HCT116 (cell line): Measurements from ENCODE around the gene RSPO1. TPM values are rescaled to one million over a fixed set of nuclear protein-coding genes. Genes with fewer than 3 reads are reported as not detected.

Experiments used
- ATAC-seq: fragments of 200-7000 bp; cut with Tn5 transposase; 2 replicates; pipeline ENCODE4 v1.9.1; 2020; ENCODE audit warnings: mild to moderate bottlenecking, moderate library complexity
- BruUV-seq: library from RNA; stranded (reverse); fragments of 400-500 nt; replicated peaks from 2 replicates; lab custom pipeline; 2021; lab: Mats Ljungman, UMichigan
- CTCF ChIA-PET: fragments of 300-600 bp; sonication (Branson Sonifier 250); formaldehyde crosslinking; loops from one replicate; lab custom pipeline; 2021; ENCODE audit warnings: antibody characterized with exemption; lab: Charles Lee
- POLR2A ChIA-PET: fragments of 300-600, 350-600 bp; sonication (Branson Sonifier 250); formaldehyde crosslinking; loops from one replicate; lab custom pipeline; 2021; ENCODE audit warnings: antibody characterized with exemption; lab: Charles Lee
- RAD21 ChIA-PET, 2 experiments: fragments of 300-600 bp; sonication (Branson Sonifier 250); formaldehyde crosslinking; loops; one replicate each; lab custom pipeline; 2023; ENCODE audit warnings: low total read pairs in 2 of 2; ENCODE audit not compliant: uncharacterized antibody in 2 of 2, unreplicated experiment in 2 of 2, low non-redundant PET in 1 of 2; lab: Charles Lee
- DNase-seq: peaks from one replicate; pipeline ENCODE4 v3.0.0-alpha.2; 2010; ENCODE audit warnings: low read depth, low spot score
- H2AFZ ChIP-seq: fragments of 200-600 bp; shearing (Covaris generic), sonication (generic); 2 replicates; pipeline ENCODE4 v1.6.1; 2017; ENCODE audit warnings: low read depth, mixed run types, mixed read lengths, antibody characterized with exemption, low read length; ENCODE audit not compliant: poor library complexity, severe bottlenecking
- H3K27ac ChIP-seq: 2 replicates; pipeline ENCODE4 v1.5.1; 2012; ENCODE audit warnings: low read depth, low read length
- H3K27me3 ChIP-seq: fragments of 200-600 bp; sonication (generic); 2 replicates; pipeline ENCODE4 v1.6.1; 2016; ENCODE audit warnings: mixed run types, low read length, mixed read lengths; ENCODE audit not compliant: insufficient read depth
- H3K36me3 ChIP-seq, 2 experiments: fragments of 200-500 bp in 1 of 2; fragments of 200-600 bp in 1 of 2; sonication (Bioruptor generic) in 1 of 2; sonication (generic) in 1 of 2; 2 replicates each; pipeline versions ENCODE4 v1.5.1 to v1.6.1; 2014 to 2016; ENCODE audit warnings: low read length in 2 of 2, inconsistent platforms in 1 of 2, mixed read lengths in 1 of 2, mixed run types in 1 of 2; ENCODE audit not compliant: insufficient read depth in 2 of 2, control insufficient read depth in 1 of 2
- H3K4me1 ChIP-seq, 2 experiments: fragments of 200-600 bp in 1 of 2; sonication (generic) in 1 of 2; 2 replicates each; pipeline versions ENCODE4 v1.5.1 to v1.6.1; 2012 to 2017; ENCODE audit warnings: low read length in 2 of 2, inconsistent platforms in 1 of 2, mild to moderate bottlenecking in 1 of 2, mixed read lengths in 1 of 2, mixed run types in 1 of 2, moderate library complexity in 1 of 2; ENCODE audit not compliant: insufficient read depth in 2 of 2, control insufficient read depth in 1 of 2
- H3K4me2 ChIP-seq: fragments of 200-600 bp; sonication (generic); 2 replicates; pipeline ENCODE4 v1.6.1; 2017; ENCODE audit warnings: mixed run types, low read length, mixed read lengths
- H3K4me3 ChIP-seq, 2 experiments: fragments of 200-600 bp in 1 of 2; sonication (generic) in 1 of 2; replicated peaks in 1 of 2; 2 replicates each; pipeline ENCODE4 v1.5.1; 2011 to 2016; ENCODE audit warnings: low read length in 2 of 2, control low read depth in 1 of 2, low read depth in 1 of 2, mild to moderate bottlenecking in 1 of 2, mixed read lengths in 1 of 2, mixed run types in 1 of 2
- H3K79me2 ChIP-seq: fragments of 200-600 bp; sonication (generic); 2 replicates; pipeline ENCODE4 v1.6.1; 2017; ENCODE audit warnings: mild to moderate bottlenecking, mixed run types, low read length, moderate library complexity, mixed read lengths; ENCODE audit not compliant: insufficient read depth
- H3K9ac ChIP-seq: fragments of 200-600 bp; sonication (generic); 2 replicates; pipeline ENCODE4 v1.6.1; 2016; ENCODE audit warnings: low read length, mixed read lengths
- H3K9me2 ChIP-seq: fragments of 200-600 bp; sonication (generic), shearing (Covaris generic); 2 replicates; pipeline ENCODE4 v1.6.1; 2017; ENCODE audit warnings: mixed run types, mild to moderate bottlenecking, moderate library complexity; ENCODE audit not compliant: insufficient read depth
- H3K9me3 ChIP-seq, 2 experiments: fragments of 200-500 bp in 1 of 2; fragments of 200-600 bp in 1 of 2; sonication (Bioruptor generic) in 1 of 2; sonication (generic) in 1 of 2; 2 replicates each; pipeline ENCODE4 v1.6.1; 2014 to 2017; ENCODE audit warnings: low read length in 2 of 2, mixed read lengths in 2 of 2, inconsistent platforms in 1 of 2, low read depth in 1 of 2, mild to moderate bottlenecking in 1 of 2, mixed run types in 1 of 2, moderate library complexity in 1 of 2; ENCODE audit not compliant: control insufficient read depth in 1 of 2, insufficient read depth in 1 of 2
- H4K20me1 ChIP-seq: fragments of 200-600 bp; sonication (generic), shearing (Covaris generic); 2 replicates; pipeline ENCODE4 v1.6.1; 2017; ENCODE audit warnings: mixed run types, mild to moderate bottlenecking, moderate library complexity; ENCODE audit not compliant: insufficient read depth
- ELF1 ChIP-seq: IDR thresholded peaks from 2 replicates; pipeline ENCODE4 v1.6.1; 2012; ENCODE audit warnings: low read depth, borderline replicate concordance
- EZH2 ChIP-seq: fragments of 200-600 bp; sonication (generic); IDR thresholded peaks from 2 replicates; pipeline ENCODE4 v1.6.1; 2017; ENCODE audit warnings: antibody characterized with exemption, mixed run types
- EZH2phosphoT487 ChIP-seq: fragments of 200-600 bp; IDR thresholded peaks from 2 replicates; pipeline ENCODE4 v1.6.1; 2018; ENCODE audit warnings: antibody characterized with exemption, borderline replicate concordance
- RAD21 ChIP-seq: IDR thresholded peaks from 2 replicates; pipeline ENCODE4 v1.6.1; 2012; ENCODE audit warnings: low read depth, mild to moderate bottlenecking
- SIN3A ChIP-seq: IDR thresholded peaks from 2 replicates; pipeline ENCODE4 v1.6.1; 2012; ENCODE audit warnings: low read depth
- SP1 ChIP-seq: IDR thresholded peaks from 2 replicates; pipeline ENCODE4 v1.6.1; 2012; ENCODE audit warnings: low read depth
- SRF ChIP-seq: IDR thresholded peaks from 2 replicates; pipeline ENCODE4 v1.6.1; 2012; ENCODE audit warnings: low read depth
- TCF7L2 ChIP-seq: IDR thresholded peaks from 2 replicates; pipeline ENCODE4 v1.7.0; 2011; ENCODE audit warnings: borderline replicate concordance, inconsistent platforms; ENCODE audit not compliant: insufficient read depth, insufficient read length; ENCODE audit errors: extremely low read depth
- intact Hi-C: fragments of 100-400 bp; cut with micrococcal nuclease; formaldehyde crosslinking; loops from 2 replicates; pipeline ENCODE4 v1.10.0; 2022
- total RNA-seq: library from RNA; stranded (reverse); gene quantifications from one replicate; pipeline ENCODE4 v1.2.1, GENCODE V29; 2021; ENCODE audit not compliant: unreplicated experiment
- TF ChIP-seq, protein P1 (sequence below): IDR thresholded peaks from 2 replicates; pipeline ENCODE4 v1.6.1; 2012; ENCODE audit warnings: low read depth
- TF ChIP-seq, protein P2 (sequence below): IDR thresholded peaks from 2 replicates; pipeline ENCODE4 v1.6.1; 2012
- TF ChIP-seq, protein P3 (sequence below): IDR thresholded peaks from 2 replicates; pipeline ENCODE4 v1.6.1; 2012

The RSPO1 gene
- total RNA-seq, 1 experiment from 2014 or later = 0.15 TPM

DNA sequence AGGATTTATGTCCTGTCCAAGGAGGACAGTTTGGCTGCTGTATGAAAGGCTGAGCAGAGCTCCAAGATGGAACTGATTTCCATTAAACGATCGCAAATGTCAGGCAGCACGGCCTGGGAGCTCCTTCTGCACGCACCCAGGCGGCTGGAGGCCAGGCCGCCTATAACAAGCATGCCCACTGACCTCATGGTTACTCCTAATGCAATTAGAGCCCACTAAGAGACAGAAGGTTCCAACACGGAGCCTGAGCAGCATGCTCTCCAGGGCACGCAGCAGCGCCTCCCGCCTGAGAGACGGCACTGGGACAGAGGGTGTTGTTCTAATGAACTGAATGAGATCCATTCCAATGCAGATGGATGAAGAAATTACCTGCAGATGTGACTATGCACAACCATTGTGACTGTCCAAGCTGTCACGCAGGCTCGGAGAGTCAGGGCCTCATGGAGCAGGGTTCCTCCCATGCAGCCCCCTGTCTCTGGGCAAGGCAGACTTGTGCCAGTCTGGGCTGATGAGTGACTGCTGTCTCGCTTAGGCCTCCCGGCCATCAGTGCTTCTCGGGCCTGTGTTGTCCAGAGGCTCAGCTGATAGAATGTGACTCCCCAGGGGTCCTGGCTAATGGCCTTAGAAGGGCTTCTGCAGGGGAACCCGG lies 32.5 kb upstream of the RSPO1 start (continued):
- TF ChIP-seq, protein P1, sequence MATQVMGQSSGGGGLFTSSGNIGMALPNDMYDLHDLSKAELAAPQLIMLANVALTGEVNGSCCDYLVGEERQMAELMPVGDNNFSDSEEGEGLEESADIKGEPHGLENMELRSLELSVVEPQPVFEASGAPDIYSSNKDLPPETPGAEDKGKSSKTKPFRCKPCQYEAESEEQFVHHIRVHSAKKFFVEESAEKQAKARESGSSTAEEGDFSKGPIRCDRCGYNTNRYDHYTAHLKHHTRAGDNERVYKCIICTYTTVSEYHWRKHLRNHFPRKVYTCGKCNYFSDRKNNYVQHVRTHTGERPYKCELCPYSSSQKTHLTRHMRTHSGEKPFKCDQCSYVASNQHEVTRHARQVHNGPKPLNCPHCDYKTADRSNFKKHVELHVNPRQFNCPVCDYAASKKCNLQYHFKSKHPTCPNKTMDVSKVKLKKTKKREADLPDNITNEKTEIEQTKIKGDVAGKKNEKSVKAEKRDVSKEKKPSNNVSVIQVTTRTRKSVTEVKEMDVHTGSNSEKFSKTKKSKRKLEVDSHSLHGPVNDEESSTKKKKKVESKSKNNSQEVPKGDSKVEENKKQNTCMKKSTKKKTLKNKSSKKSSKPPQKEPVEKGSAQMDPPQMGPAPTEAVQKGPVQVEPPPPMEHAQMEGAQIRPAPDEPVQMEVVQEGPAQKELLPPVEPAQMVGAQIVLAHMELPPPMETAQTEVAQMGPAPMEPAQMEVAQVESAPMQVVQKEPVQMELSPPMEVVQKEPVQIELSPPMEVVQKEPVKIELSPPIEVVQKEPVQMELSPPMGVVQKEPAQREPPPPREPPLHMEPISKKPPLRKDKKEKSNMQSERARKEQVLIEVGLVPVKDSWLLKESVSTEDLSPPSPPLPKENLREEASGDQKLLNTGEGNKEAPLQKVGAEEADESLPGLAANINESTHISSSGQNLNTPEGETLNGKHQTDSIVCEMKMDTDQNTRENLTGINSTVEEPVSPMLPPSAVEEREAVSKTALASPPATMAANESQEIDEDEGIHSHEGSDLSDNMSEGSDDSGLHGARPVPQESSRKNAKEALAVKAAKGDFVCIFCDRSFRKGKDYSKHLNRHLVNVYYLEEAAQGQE = no peak
- TF ChIP-seq RAD21 (no peak), SIN3A (no peak), SRF (no peak), TCF7L2 (no peak), EZH2 (no peak), ELF1 (no peak)

DNA sequence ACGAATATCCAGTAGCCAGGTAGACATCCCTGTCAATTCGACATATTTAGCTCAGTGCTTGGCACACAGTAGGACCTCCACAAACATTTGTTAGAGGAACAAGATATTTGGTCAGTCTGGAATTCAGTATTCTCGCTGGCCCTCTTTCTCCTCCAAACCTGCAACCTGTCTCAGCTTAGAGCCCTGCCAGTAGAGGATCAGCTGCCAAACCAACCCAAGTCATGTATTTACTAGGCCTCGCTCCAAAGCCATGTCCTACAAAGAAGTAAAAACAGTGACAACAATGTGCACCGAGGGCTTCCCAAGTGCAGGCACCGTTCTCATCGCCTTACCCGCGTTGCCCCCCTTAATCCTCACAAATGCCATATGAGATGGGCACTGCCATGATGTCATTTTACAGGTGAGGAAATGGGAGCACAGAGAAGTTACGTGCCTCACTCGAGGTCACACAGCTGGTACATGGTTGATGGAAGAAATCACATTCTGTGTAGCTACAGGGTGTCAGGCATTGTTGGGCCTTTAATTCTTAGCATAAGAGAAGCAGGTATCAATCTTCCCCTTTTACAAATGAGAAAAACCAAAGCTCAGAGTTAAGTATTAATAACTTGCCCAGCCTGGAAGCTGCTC lies 31.7 kb upstream of the RSPO1 start:
- Histone ChIP-seq H3K4me1 (no peaks in the 10 kb centered on the region), H3K9ac (no peak overlapping the region), H2AFZ (no peak overlapping the region), H3K4me3 (no peak overlapping the region), H4K20me1 (no peaks in the 10 kb centered on the region), H3K27ac (no peak overlapping the region), H3K9me3 (no peaks in the 10 kb centered on the region), H3K9me2 (no peaks in the 10 kb centered on the region), H3K27me3 (peaks cover 21% of the 10 kb centered on the region), H3K4me2 (no peak overlapping the region), H3K79me2 (no peaks in the 10 kb centered on the region), H3K36me3 (no peaks in the 10 kb centered on the region)
- ChIA-PET POLR2A (no interaction called here), CTCF (no interaction called here), RAD21 (no interaction called here)
- TF ChIP-seq EZH2phosphoT487 = no peak
- TF ChIP-seq, protein P2, sequence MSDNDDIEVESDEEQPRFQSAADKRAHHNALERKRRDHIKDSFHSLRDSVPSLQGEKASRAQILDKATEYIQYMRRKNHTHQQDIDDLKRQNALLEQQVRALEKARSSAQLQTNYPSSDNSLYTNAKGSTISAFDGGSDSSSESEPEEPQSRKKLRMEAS = no peak
- no peak for TF ChIP-seq SP1
- TF ChIP-seq, protein P3, sequence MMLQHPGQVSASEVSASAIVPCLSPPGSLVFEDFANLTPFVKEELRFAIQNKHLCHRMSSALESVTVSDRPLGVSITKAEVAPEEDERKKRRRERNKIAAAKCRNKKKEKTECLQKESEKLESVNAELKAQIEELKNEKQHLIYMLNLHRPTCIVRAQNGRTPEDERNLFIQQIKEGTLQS = no peak
- no peak for TF ChIP-seq EZH2
- TF ChIP-seq RAD21 = no peak
- ATAC-seq = no peak
- no peak for DNase-seq
- intact Hi-C loops = no loop called here
- BruUV-seq = no TSS peak
